ENCODE measurements around the gene CCDC28B. TPM values are rescaled to one million over a fixed set of nuclear protein-coding genes. Genes with fewer than 3 reads are reported as not detected.

Gene CCDC28B
- total and polyA plus RNA-seq, 2 of the 13 experiments (the other 11 are each of a cell fraction or from before 2014, with no cell fraction given) = 2.6 to 3.5 TPM

- TF ChIP-seq YY1 (IDR thresholded peaks at IDR 0.05; ENCODE audit: insufficient read depth, insufficient replicate concordance, low read depth, low read length) = no peak
- TF ChIP-seq HNF1B (CRISPR knock-in tag; IDR thresholded peaks at IDR 0.05) = no peak
- no peak; the same call in 1 of the 2 replicates for TF ChIP-seq ZFP82 (CRISPR knock-in tag; IDR thresholded peaks at IDR 0.05; ENCODE audit: borderline replicate concordance)
- no peak for TF ChIP-seq SYNCRIP (IDR thresholded peaks at IDR 0.05; ENCODE audit: insufficient read depth, low read depth, low read length)
- no peak for TF ChIP-seq ZNF280D (CRISPR knock-in tag; IDR thresholded peaks at IDR 0.05)
- no peak for TF ChIP-seq ZNF292 (CRISPR knock-in tag; IDR thresholded peaks at IDR 0.05; ENCODE audit: borderline replicate concordance, low read depth)
- TF ChIP-seq ZNF605 (CRISPR knock-in tag; IDR thresholded peaks at IDR 0.05) = no peak
- no peak for TF ChIP-seq MLXIP (CRISPR knock-in tag; IDR thresholded peaks at IDR 0.05; ENCODE audit: borderline replicate concordance)
- TF ChIP-seq ZNF589 (CRISPR knock-in tag; conservative IDR thresholded peaks at IDR 0.05) = no peak
- no peak for TF ChIP-seq BCLAF1 (IDR thresholded peaks at IDR 0.05)
- TF ChIP-seq CHD4 (IDR thresholded peaks at IDR 0.05; ENCODE audit: borderline replicate concordance, low read length) = no peak; the same call in 1 of the 2 replicates
- no peak for TF ChIP-seq ZSCAN30 (CRISPR knock-in tag; IDR thresholded peaks at IDR 0.05)
- 0 out of 2 replicates have a peak, but pooled peaks have one; percentile 60 for TF ChIP-seq ZNF275 (CRISPR knock-in tag; IDR thresholded peaks at IDR 0.05; ENCODE audit: borderline replicate concordance)
Observed at GRCh38 chr1:32178380-32179192, 21.8 kb upstream of the CCDC28B start (continued).
